Suppressor macrophage treated with lipopolysaccharide for 1 hour (primary cell): ENCODE results near the gene TRPM4.
A peak's percentile ranks its signal among the peaks of the same experiment; 100 is the strongest.
"Not testable (repeated sequence)": the region's sequence is repeated elsewhere in the genome, so short reads cannot be mapped to it uniquely, and the experiment has no call there.

Experiments
- DNase-seq, 3 donors: peaks; one replicate each; pipeline ENCODE4 v3.0.0-alpha.2; 2020 to 2022

Gene TRPM4

DNA sequence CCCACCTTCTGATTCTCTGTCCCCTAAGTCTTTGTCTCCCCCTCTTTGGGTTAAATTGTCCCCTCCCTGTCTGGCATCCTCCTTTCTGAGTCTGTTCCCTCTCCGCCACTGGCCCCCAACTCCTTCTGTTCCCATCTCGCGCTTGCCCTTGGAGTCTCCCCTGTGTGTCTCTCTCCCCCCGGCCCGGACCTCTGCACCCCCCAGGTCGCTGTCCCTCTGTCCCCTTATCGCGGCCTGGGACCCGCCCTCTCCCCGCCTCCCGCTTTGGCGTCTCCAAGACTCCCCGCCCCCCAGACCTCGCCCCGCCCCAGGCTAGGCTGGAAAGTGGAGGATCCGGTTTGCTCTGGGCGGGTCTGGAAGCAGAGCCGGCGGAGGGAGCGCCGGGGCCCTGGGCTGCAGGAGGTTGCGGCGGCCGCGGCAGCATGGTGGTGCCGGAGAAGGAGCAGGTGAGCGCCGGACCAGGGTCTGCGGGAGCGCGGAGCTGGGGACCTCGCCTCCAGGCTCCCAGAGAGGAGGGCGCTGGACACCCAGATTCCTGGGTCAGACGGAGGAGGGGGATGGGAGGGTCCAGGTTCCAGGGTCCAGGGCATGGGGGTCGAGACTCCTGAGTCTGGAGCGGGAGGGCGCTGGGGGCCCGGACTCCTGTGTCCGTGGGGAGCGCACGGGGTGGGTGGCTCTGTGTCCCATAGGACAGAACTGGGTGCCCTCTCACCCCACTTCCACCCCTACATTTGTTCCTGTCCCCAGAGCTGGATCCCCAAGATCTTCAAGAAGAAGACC is at the start of gene TRPM4:
TRPM4 (plus strand) TSS at position 348 of the 780 bp plus-strand sequence; CDS start at position 423, 75 bp downstream.
- DNase-seq, result peak; percentile 75 to 94 (median 91)

DNA sequence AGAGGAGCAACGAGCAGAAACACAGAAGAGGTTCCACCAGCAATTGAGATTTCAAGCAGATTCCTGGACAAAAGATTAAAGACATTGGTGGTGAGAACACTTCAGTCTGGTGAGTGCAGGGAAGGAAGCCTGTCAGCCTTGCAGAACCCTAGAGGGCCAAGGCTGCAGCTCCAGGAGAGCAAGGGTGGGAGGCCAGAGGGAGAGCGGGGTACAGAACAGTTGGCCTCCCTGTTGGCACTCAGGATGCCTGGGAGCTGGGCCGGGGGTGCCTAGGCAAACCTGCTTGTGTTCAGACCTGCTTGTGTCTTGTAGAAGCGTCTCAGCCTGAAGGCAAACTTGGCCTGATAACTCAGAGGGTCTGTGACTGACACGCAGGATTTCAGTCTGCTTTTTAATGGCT is 48.5 kb upstream of the TRPM4 start:
- no peak for DNase-seq

DNA sequence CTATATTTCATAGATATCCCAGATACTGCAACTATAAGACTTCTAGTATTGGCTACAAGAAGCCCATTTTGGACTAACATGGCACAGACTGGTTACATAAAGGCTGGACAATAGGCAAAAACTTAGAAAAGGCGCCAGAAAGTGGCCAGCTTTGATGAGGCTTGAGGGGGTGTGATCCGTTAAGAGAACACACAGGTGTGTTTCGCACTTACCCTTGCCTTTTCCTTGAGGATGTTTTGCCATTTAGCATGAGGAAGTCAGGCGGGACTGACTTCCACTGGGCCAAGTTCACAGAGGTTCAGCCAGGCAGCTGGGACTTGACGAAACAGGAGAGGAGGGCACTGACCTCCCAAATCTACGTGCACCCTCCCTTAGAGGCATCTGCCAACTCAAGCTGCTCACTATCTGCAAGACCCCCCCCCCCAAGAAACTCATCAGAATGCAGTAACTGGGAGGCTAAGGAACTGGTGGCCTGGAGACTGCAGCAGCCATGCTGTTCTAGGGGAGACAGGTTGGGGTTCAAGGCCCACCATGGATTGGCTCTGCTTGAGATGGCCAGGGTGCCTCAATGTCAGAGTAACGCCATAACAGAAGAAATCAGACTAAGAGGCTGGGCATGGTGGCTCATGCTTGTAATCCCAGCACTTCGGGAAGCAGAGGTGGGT is 47.9 kb upstream of the TRPM4 start:
- DNase-seq, result no peak

DNA sequence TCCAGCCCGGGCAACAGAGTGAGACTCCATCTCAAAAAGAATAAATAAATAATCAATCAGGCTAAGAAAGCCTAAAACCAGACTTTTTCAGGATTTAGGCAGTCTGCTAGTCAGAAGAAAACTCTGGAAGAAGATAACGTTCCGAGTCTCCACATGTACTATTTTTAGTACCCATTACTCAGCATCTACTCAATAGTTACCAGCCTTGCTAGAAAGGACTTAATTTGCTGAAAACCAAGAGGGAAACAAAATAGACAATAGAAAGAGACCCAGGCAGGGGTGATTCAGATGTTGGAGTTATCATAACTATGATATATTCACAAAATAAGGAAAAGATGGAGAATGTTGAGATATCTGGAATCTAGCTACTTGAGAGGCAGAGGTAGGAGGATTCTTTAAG is 47.0 kb upstream of the TRPM4 start:
- no peak for DNase-seq

DNA sequence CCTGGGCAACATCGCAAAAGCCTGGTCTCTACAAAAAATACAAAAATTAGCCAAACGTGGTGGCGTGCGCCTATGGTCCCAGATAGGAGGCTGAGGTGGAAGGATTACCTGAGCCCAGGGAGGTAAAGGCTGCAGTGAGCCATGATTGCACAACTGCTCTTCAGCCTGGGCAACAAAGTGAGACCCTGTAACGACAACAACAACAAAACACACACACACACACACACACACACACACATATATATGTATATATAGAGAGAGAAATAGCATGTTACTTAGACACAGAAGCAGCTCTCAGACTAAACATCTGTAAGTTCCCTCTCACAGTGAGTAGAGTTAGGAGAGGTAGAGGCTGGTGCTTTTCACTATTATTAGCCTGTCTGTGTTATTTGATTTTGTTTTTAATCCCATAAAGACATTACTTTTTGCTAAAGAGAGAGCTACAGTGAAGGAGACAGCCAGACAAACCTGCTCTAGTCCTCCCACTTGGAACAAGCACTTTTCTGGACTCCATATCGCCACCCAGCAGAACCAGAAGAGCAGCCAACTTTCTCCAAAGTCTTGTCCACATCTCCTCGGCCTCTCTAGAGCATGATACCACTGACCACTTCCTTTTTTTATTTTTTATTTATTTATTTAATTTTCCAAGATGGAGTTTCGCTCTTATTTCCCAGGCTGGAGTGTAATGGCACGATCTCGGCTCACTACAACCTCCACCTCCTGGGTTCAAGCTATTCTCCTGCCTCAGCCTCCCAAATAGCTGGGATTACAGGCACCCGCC is 46.2 kb upstream of the TRPM4 start:
- peak in 1 of 3 donors; percentile 17 for DNase-seq

DNA sequence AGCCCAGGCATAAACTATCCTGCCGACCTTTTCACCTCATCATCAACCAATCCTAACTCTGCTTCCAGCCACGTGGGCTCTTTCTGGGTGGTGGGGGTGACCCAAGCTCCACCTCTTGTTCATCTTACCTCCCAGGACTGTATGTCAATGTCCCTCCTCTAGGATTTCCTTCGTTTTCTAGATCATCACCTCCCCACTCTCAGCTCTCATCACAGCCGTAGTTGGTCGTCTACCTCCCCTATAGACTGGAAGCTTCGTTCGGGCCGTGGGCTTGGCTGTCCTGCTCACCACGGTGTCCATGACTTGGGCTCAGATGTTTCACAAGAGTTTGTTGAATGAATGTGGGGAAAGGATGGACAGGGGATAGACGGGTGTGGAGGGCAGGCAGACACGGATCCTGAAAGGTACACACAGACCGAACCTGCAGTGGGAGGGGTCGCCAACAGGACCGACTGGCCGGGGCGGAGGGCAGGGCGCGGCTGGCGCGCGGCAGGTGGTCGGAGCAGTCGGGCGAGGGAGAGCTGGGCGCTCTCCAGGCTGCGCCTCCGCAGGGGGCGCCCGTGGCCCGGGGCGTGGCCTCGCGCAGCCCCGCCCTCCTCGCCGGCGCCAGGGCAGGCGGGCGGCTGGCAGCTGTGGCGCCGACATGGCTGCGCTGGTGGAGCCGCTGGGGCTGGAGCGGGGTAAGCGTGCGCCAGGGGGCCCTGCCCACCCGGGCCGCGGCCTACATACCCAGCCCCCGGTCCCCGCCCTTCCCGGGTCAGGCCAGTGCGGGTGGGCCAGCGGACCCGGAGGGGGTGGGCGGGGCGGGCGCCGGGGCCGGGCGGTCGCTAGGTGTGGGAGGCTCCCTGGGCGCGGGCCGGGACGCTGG is 43.6 kb upstream of the TRPM4 start, which contains the start of gene LIN7B:
LIN7B (plus strand) TSS at position 609 of the 868 bp plus-strand sequence; CDS start at position 644, 35 bp downstream.
- peak; percentile 80 to 94 (median 87) for DNase-seq

DNA sequence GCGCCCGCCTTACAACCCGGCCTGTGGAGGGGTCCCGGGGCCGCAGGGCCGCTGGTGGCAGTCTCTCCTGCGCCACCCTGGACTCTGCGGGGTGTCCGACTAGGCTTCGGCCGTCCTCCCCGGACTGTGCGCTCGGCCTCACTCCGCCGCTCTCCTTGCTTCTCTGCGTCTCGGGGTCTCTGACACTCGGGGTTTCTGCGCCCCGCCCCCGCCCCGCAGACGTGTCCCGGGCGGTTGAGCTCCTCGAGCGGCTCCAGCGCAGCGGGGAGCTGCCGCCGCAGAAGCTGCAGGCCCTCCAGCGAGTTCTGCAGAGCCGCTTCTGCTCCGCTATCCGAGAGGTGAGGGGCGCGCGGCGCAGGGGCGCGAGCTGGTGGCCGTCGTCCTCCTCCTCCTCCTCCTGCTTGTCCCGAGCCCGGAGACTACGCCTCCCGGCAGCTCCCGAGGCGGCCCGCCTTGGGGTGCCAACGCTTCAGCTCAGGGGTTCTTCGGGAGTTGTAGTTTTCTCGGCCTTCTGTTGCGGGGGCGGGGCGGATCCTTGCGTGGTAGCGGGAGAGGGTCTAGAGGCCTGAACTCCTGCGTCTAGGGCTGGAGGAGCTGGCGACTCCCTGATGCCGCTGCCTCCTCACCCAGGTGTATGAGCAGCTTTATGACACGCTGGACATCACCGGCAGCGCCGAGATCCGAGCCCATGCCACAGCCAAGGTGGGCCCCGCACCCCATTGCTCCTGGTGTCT is 42.8 kb upstream of the TRPM4 start:
- peak; percentile 59 to 76 (median 64) for DNase-seq

DNA sequence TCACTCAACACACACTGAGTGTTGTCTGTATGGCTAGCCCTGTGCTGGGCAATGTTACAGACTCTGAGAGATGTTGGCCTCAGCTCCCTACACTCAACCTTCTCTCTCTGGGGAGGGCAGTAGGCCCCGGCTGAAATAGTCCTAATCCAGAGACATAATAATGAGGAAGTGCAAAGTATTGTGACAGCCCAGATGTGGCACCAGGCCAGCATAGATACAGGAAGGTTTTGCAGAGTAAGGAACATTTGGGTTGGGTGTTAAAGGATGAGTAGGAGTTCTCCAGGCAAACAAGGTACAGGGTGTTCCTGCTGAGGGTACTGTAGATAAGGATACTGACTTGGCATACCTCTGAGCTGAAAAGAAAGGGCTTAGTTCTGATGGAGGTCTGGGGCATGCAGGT is 41.0 kb upstream of the TRPM4 start:
- DNase-seq, result peak; percentile 58 to 72 (median 68)

DNA sequence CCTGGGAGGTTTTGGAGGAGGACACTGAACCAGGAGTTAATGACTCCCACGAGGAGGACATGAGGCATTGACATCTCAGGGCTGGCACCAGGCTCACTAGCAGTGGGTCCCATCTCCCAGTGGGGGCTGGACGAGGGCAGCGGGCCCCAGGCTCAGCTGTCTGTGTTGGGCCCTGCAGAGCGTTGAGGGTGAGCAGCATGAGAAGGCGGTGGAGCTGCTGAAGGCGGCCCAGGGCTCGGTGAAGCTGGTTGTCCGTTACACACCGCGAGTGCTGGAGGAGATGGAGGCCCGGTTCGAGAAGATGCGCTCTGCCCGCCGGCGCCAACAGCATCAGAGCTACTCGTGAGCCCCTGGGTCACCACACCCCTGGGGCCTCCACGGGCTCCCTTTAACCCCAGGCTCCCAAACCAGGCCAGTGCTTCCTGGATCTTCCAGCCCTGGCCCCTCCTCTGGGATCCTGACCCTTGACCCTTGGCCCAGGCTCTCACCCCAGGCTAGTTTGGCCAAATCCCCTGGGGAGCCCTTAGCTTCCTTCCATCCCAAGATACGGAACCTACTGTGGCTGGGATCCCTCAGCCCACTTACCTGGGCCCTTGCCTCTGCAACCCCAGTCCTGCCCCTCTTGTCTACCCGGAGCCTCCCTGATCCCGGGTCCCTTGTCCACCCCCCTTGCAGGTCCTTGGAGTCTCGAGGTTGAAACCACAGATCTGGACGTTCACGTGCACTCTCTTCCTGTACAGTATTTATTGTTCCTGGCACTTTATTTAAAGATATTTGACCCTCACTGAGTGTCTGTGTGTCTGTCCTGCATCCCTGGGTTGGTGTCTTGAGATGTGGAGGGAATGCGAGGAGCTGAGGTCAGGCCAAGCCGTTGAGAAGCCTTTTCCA is 39.7 kb upstream of the TRPM4 start:
- DNase-seq, result no peak

DNA sequence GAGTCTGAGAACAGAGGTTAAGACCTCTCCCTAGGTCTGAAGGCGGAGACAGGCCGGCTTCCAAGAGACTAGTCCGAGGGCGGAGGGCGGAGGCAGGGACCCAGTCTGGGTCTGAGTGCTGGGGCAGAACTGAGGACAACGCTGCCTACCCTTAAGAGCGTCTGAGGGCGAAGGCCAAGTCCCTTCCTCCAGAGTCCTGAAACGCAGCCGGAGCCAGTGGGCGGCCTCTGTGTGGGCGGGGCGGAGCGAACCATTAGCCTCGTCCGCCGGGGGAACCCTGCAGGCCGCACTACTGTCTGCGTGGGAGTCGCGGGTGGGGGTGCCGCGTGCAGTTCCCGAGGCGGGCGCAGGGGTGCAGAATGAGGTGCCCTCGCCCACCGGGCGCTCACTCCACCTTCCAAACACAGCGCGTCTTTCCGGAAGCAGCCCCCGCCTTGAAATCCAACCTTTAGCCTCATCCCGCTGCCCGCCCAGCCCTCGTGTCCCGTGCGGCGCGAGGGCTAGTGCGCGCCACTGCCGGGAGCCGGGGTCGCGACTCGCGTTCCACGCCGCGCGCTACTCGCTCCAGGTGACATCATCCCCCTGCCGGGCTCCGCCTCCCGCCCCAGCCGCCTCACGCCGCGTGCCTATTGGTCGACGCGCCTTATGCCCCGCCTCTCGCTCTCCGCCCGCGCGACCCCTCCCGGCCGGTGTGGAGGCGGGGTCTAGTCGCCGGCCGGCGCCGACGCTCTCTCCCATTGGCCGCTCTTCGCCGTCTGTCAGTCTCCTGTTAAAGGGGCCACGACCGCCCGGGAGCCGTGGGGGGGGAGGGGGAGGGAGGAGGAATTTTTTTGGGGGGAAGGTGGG is 38.8 kb upstream of the TRPM4 start, which contains the start of gene C19orf73:
C19orf73 (minus strand) TSS at position 579 of the 846 bp plus-strand sequence; CDS start at position 458, 121 bp downstream.
- DNase-seq, result peak; percentile 97 to 99 (median 98)

DNA sequence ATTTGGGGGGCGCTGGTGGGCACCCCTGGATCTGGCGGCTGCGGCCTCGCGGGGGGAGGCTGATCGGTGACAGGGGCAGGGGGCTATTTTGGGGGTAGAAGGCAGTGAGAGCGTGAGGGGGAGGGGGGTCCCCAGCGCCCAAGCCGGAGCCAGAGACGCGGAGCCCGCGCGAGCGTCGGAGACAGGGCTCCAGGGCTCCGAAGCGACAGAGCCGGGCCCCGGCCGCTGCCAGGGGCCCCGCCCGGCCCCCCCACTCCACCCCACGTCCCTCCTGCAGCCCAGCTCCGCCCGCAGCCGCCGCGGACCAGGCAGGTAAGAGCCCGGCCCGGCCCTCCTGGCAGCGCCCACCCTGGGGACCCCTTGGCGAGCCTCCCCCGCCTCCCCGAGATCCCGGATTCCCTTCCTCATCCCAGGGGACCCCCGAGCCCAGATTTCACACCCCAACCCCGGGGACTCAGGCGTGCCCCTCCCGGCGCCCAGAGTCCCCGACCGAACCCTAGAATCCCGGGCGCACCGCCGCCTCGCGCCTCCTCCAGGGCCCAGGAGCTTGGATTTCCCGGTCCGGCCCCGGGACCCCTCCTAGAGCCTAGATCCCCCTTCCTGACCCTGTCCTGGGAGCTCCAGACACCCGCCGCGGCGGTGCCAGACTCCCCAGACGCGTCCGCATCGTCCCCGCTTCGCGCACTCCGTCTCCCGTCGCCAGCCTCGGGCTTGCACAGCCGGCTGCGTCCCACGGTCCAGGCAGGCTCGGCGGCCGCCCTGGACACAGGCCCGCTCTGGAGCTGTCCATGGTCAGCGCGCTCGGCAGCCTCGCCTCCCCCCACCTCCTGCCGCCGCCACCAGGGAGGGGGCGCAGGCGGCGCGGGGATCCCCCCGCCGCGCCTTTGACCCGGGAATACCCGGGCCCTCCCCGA is 37.9 kb upstream of the TRPM4 start, which contains the start of gene PPFIA3:
PPFIA3 (plus strand) TSS at position 134 of the 914 bp plus-strand sequence. CDS start 8,330 bp downstream, outside the sequence.
- DNase-seq, result peak; percentile 62 to 86 (median 70)

DNA sequence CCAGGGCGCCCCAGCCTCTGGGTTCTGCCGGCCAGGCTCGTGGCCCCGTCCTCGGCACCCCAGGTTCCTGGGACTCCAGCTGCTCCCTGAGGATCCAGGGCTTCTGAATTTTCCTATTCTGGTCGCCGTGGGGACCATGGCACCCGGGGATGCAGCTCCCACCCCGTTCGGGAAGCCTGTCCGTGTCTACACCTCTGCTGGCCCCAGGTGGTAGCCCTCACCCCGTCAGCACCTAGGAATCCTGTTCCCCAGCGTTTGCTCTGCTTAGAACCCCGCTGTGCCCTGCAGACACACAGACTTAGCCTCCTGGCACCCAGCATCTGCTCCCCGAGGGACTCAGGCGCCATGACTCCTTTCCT is 37.3 kb upstream of the TRPM4 start:
- DNase-seq, result no peak

DNA sequence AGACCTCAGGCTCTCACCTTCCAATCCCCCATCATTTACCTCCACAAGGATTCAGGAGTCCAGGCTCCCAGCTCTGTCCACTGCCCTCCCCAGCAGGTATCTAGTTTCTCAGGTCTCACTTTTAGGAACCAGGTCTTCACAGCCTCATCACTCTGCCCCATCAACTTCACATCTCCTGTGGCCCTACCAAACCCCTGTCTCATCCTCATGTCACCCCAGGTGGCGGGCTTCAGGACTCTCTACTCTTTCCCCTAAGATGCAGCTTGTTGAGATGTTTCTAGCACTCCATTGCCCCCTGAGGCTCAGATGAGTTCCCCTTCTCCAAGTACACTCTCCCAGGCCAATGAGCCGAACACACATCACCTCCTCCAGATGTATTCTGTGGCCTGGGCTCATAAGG is 36.7 kb upstream of the TRPM4 start:
- DNase-seq, result no peak

DNA sequence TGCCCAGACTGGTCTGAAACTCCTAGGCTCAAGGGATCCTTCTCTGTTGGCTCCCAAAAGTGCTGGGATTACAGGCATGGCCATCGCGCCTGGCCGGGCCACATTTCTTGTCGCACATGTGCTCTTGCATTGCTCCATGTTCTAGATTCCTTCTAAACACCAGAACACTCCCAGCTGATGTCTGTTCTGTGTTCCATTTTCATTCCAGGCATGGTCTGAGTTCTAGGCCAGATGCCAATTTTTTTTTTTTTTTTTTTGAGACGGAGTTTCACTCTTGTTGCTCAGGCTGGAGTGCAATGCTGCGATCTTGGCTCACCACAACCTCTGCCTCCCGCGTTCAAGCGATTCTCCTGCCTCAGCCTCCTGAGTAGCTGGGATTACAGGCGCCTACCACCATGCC is 35.8 kb upstream of the TRPM4 start:
- not testable (repeated sequence) for DNase-seq

DNA sequence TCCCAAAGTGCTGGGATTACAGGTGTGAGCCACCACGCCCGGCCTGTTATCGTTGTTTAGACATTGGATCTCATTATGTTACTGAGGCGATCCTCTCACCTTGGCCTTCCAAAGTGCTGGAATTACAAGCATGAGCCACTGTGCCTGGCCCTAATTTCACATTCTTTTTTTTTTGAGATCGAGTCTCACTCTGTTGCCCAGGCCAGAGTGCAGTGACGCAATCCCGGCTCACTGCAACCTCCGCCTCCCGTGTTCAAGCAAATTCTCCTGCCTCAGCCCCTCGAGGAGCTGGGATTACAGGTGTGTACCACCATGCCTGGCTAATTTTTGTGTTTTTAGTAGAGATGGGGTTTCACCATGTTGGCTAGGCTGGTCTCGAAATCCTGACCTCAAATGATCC is 34.3 kb upstream of the TRPM4 start:
- not testable (repeated sequence) for DNase-seq

DNA sequence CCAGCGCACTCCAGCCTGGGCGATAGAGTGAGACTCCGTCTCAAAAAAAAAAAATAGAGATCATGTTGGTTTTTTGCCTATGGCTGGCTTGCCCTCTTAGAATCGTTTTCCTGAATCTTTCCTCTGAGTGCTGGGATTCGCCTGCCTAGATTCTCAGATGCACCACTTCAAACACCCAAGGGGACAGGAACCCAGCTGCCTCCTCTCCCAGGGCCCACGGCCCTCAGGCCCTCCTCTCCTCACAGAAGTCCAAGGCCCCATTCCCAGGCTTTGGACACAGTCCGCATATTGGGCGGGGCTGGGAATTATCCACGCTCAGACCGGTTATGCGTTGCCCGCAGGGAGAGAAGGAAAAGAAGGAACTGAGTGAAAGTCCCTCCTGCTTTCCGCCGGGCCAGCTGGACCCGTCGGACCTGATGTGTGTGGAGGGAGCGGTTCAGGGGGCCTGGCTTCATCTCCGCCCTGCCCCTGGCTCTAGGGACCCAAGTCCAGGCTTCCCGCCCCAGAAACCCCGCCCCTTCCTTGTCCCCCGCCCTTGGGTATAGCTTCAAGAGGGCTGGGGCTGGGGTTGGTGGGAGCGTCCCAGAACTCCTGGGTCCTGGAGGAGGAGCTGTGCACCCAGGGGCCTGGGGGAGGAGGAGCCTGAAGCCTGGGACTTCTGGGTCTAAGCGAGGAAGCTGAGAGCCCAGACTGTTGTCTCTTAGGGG is 32.4 kb upstream of the TRPM4 start:
- no peak for DNase-seq

DNA sequence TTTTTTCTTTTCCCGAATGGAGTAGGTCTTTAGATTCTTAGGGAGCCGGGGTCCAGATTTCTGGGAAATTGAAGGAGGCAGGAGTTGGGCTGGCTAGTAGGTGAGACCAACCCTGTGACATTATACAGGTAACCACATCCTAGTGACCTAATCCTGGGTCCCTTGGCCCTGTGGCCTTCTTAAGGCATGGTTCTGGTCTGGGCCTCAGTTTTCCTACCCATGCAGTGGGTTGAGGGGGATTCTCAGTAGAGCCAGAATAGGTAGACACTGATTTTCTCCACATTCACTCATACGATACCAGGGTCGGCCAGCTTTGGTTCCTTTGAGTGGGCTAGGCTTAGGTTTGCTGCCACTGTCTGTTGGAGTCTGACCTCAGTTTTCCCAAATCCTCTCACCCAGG is 31.0 kb upstream of the TRPM4 start:
- no peak for DNase-seq
